ENCODE measurements around the gene MX2.

MX2 gene

DNA sequence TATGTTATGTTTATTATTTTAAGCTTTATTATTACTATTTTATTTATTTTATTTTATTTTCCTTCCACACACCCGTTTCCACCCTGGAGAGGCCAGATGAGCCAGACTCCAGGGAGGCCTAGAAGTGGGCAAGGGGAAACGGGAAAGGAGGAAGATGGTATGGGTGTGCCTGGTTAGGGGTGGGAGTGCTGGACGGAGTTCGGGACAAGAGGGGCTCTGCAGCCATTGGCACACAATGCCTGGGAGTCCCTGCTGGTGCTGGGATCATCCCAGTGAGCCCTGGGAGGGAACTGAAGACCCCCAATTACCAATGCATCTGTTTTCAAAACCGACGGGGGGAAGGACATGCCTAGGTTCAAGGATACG, 63.7 kb downstream of the MX2 start (continued):
- TF ChIP-seq ELK4 (IDR thresholded peaks at IDR 0.05; ENCODE audit: borderline replicate concordance, low read depth, low read length) = no peak
- TF ChIP-seq ZFP37 (tag by site-specific recombination; IDR thresholded peaks at IDR 0.05) = no peak
- no peak for TF ChIP-seq GLIS2 (tag by site-specific recombination; IDR thresholded peaks at IDR 0.05)
- TF ChIP-seq ZBTB1 (tag by site-specific recombination; IDR thresholded peaks at IDR 0.05) = no peak
- TF ChIP-seq ZNF837 (tag by site-specific recombination; IDR thresholded peaks at IDR 0.05) = no peak

- Histone ChIP-seq H3K36me3 (ENCODE audit: control insufficient read depth in 2 of 2, insufficient read depth in 1 of 2, low read length in 2 of 2) (no peaks in the 10 kb centered on the region), H3K4me1 (ENCODE audit: control insufficient read depth, insufficient read depth, low read length) (no peaks in the 10 kb centered on the region), H3K9me3 (ENCODE audit: control insufficient read depth, insufficient read depth, low read depth, low read length) (no peaks in the 10 kb centered on the region), H3K4me3 (ENCODE audit: low read depth, low read length) (no peak within 1 kb of the TSS), H3K27ac (ENCODE audit: extremely low read depth, low read depth, low read length) (no peak within 1 kb of the TSS)
- ChIA-PET CTCF (interaction anchor here (1.5 kb wide), 1 partner anchor 9 kb away, joined by 3 read pairs; no protein-coding TSS in a partner anchor), POLR2A (no interaction called here)
- TF ChIP-seq ZNF302 (tag by site-specific recombination; IDR thresholded peaks at IDR 0.05; ENCODE audit: low read depth) (no peak), ZNF350 (tag by site-specific recombination; IDR thresholded peaks at IDR 0.05) (no peak), FEZF1 (tag by site-specific recombination; IDR thresholded peaks at IDR 0.05) (no peak), ZBTB44 (tag by site-specific recombination; IDR thresholded peaks at IDR 0.05) (no peak), ZNF394 (tag by site-specific recombination; IDR thresholded peaks at IDR 0.05; ENCODE audit: borderline replicate concordance) (no peak), ZNF280C (tag by site-specific recombination; IDR thresholded peaks at IDR 0.05) (no peak), TRIM28 (IDR thresholded peaks at IDR 0.05; ENCODE audit: borderline replicate concordance, low read length) (no peak), ZNF624 (tag by site-specific recombination; IDR thresholded peaks at IDR 0.05) (no peak), ZEB2 (tag by site-specific recombination; IDR thresholded peaks at IDR 0.05) (no peak), ZNF48 (tag by site-specific recombination; IDR thresholded peaks at IDR 0.05) (no peak), ZNF660 (tag by site-specific recombination; IDR thresholded peaks at IDR 0.05) (no peak), ZNF292 (tag by site-specific recombination; IDR thresholded peaks at IDR 0.05; ENCODE audit: borderline replicate concordance, low read depth) (no peak)
- TF ChIP-seq, protein P1, sequence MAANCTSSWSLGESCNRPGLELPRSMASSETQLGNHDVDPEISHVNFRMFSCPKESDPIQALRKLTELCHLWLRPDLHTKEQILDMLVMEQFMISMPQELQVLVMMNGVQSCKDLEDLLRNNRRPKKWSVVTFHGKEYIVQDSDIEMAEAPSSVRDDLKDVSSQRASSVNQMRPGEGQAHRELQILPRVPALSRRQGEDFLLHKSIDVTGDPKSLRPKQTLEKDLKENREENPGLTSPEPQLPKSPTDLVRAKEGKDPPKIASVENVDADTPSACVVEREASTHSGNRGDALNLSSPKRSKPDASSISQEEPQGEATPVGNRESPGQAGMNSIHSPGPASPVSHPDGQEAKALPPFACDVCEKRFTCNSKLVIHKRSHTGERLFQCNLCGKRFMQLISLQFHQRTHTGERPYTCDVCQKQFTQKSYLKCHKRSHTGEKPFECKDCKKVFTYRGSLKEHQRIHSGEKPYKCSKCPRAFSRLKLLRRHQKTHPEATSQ (tag by site-specific recombination; IDR thresholded peaks at IDR 0.05) = no peak
Measured at GRCh38 chr21:41425954-41426675, 64.3 kb downstream of the MX2 start, which contains the start of gene MX1. MX1 (plus strand) TSS chr21:41426239; CDS start chr21:41432071, 5,832 bp downstream.
